AML-193 (cell line): ENCODE data around the gene CAVIN3.

Experiments used
- DNase-seq, 2 experiments: peaks; one replicate each; lab custom pipeline; 2025; lab: John Stamatoyannopoulos, UW

The CAVIN3 gene

GRCh38 chr11:6270584-6271246 lies 49.6 kb downstream of the CAVIN3 start:
- DNase-seq, result no peak

GRCh38 chr11:6269994-6270393 lies 50.3 kb downstream of the CAVIN3 start:
- no peak for DNase-seq
